Mesothelial cell of epicardium (in vitro differentiated cells): Measurements from ENCODE around the gene GRID1. TPM values are rescaled to one million over a fixed set of nuclear protein-coding genes. Genes with fewer than 3 reads are reported as not detected.

Experiments
- DNase-seq, 2 experiments: peaks; one replicate each; pipeline ENCODE4 v3.0.0; 2021; ENCODE audit warnings: low spot score in 2 of 2; ENCODE audit not compliant: unreplicated experiment in 2 of 2
- H3K27ac Mint-ChIP-seq: 2 replicates; pipeline ENCODE4 v1.8.0; 2021; ENCODE audit warnings: mixed read lengths
- H3K27me3 Mint-ChIP-seq: 2 replicates; pipeline ENCODE4 v1.8.0; 2021; ENCODE audit warnings: low read depth, mixed read lengths
- H3K36me3 Mint-ChIP-seq: 2 replicates; pipeline ENCODE4 v1.8.0; 2021; ENCODE audit warnings: mixed read lengths
- H3K4me1 Mint-ChIP-seq: 2 replicates; pipeline ENCODE4 v1.8.0; 2021; ENCODE audit warnings: mixed read lengths
- H3K4me3 Mint-ChIP-seq: 2 replicates; pipeline ENCODE4 v1.8.0; 2021; ENCODE audit warnings: mild to moderate bottlenecking, moderate library complexity, mixed read lengths
- H3K9me3 Mint-ChIP-seq: 2 replicates; pipeline ENCODE4 v1.8.0; 2021; ENCODE audit warnings: mixed read lengths
- total RNA-seq: library from RNA; stranded (reverse); gene quantifications from 3 replicates; pipeline ENCODE4 v1.2.1, GENCODE V29; 2021
- TF ChIP-seq, protein P1 (sequence below): fragments of 200-600 bp; sonication (generic); IDR thresholded peaks from one replicate; pipeline ENCODE4 v1.5.0; 2021; ENCODE audit warnings: antibody characterized with exemption; ENCODE audit not compliant: unreplicated experiment

GRID1 gene
- total RNA-seq, 1 donor from 2014 or later: 0.22 TPM

DNA sequence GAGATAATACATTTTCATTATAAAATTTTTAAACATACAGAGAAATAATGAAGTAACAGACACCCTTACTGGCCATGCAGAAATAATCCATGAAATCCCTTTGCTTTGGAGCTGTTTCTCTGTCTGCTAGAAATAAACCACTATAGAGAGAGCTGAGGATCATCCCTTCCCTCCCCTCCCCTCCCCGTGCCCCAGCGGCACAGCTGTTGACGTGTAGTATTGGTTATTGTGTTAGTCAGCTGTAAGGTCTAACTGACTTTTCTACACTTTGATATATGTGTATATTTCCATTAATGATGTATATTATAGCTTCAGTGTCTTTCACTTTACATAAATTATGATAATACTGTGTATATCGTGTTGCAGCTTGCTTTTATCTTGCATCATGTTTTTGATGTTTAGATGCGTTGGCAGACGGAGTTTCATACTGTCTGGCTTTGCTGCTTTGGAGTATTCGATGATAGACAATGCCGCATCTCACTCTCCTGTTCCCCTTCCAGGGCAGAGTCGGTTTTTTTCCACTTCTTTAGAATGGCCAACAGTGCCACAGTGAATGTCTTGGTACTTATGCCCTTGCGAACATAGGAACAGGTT is 27.4 kb upstream of the GRID1 start:
- H3K27me3 Mint-ChIP-seq: peaks cover 81% of the 10 kb centered on the region
- H3K4me3 Mint-ChIP-seq: no peak overlapping the region
- H3K36me3 Mint-ChIP-seq: no peaks in the 10 kb centered on the region
- H3K9me3 Mint-ChIP-seq: no peaks in the 10 kb centered on the region
- DNase-seq: no peak
- no peak overlapping the region for H3K27ac Mint-ChIP-seq
- H3K4me1 Mint-ChIP-seq: peaks cover 3% of the 10 kb centered on the region
- TF ChIP-seq, protein P1, sequence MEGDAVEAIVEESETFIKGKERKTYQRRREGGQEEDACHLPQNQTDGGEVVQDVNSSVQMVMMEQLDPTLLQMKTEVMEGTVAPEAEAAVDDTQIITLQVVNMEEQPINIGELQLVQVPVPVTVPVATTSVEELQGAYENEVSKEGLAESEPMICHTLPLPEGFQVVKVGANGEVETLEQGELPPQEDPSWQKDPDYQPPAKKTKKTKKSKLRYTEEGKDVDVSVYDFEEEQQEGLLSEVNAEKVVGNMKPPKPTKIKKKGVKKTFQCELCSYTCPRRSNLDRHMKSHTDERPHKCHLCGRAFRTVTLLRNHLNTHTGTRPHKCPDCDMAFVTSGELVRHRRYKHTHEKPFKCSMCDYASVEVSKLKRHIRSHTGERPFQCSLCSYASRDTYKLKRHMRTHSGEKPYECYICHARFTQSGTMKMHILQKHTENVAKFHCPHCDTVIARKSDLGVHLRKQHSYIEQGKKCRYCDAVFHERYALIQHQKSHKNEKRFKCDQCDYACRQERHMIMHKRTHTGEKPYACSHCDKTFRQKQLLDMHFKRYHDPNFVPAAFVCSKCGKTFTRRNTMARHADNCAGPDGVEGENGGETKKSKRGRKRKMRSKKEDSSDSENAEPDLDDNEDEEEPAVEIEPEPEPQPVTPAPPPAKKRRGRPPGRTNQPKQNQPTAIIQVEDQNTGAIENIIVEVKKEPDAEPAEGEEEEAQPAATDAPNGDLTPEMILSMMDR: no peak

GRCh38 chr10:86393362-86393761 is 26.8 kb upstream of the GRID1 start:
- Mint-ChIP-seq H3K4me3 (no peak overlapping the region), H3K27ac (no peak overlapping the region), H3K9me3 (no peaks in the 10 kb centered on the region), H3K27me3 (peaks cover 79% of the 10 kb centered on the region), H3K4me1 (peaks cover 3% of the 10 kb centered on the region), H3K36me3 (no peaks in the 10 kb centered on the region)
- no peak for DNase-seq
- TF ChIP-seq, protein P1: no peak

DNA sequence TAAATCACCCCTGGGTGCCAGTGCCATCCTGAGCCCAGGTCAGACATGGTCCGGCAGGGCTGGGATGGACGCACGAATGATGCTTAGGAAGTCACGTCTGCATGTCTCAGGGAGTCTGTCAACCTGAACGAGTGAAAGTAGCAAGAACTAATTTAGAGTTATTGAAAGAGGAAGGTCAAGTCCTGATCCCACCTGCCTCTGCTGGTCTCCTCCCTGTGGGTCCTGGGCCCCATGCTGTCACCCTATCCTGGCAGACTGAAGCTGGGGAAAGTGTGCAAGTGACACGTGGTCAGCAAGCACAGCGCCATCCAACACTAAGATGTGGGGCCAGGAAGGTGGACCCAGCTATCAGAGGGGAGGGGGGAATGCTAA is 26.1 kb upstream of the GRID1 start:
- Mint-ChIP-seq H3K4me3 (no peak overlapping the region), H3K36me3 (no peaks in the 10 kb centered on the region), H3K9me3 (no peaks in the 10 kb centered on the region), H3K27me3 (peaks cover 79% of the 10 kb centered on the region), H3K4me1 (peaks cover 3% of the 10 kb centered on the region), H3K27ac (no peak overlapping the region)
- no peak for DNase-seq
- TF ChIP-seq, protein P1: no peak

DNA sequence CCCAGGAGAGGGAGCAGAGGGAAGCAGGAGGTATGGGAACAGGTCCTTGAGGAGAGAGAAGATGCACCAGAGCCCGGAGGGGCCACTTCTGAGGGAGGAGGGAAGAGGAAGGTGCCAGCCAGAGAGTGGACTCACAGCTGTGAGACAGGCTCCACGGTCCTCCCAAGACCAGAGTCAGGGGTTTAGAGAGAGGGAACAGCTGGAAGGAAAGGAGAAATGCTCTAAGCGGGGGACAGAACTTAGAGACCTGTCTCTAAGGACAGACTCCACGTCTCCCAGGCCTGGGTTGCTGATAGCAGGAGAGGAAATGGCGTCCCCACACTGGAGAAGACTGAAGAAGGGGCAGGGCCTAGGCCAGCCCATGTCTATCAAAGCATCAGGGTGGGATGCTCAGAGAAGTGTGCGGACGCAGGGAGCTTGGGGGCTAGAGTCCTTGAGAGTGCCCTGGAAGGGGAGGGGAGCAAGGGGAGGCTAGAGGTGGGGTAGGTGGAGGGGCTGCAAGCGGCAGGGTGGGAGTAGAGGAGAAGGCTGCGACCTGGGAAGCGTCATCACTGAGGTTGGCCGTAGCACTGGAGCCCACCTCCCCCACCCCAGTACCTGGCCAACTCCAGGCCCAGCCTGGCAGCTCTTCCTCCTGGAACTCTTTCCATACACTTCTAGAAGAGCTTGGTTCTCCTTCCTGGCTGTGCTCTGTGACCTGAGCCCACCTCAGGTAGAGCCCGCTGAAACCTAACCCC is 25.6 kb upstream of the GRID1 start:
- peaks cover 3% of the 10 kb centered on the region for H3K4me1 Mint-ChIP-seq
- H3K36me3 Mint-ChIP-seq: no peaks in the 10 kb centered on the region
- TF ChIP-seq, protein P1: no peak
- H3K9me3 Mint-ChIP-seq: no peaks in the 10 kb centered on the region
- no peak for DNase-seq
- H3K27ac Mint-ChIP-seq: no peak overlapping the region
- no peak overlapping the region for H3K4me3 Mint-ChIP-seq
- peaks cover 79% of the 10 kb centered on the region for H3K27me3 Mint-ChIP-seq

DNA sequence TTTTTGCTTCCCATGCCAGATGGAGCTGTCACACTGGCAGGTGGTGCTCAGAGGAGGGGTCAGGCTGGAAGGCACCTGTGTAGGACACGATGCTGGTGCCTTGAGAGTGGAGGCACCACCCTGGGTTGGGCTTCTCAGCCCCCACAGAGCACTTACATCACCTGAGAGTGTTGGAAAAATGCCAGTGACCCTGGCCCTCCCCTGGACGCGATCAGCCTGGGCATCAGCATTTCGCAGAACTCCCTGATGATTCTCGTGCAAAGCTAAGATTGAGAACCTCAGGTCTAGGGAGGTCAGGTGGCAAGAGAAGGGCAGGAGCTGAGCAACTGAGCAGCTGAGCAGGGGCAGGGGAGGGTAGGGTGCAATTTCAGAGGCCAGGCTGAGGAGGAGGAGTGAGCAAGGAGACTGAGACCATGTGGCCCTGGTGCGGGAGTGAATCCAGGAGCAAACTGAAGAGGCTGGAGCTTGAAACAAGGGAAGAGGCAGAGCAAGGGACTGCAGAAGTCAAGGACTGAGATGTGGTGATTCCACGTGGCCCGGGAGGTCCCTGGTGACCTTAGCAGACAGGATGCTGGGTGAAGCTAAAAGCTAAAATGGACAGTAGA is 24.7 kb upstream of the GRID1 start:
- Mint-ChIP-seq H3K9me3 (no peaks in the 10 kb centered on the region), H3K27me3 (peaks cover 77% of the 10 kb centered on the region), H3K4me1 (peaks cover 3% of the 10 kb centered on the region), H3K36me3 (no peaks in the 10 kb centered on the region), H3K27ac (no peak overlapping the region), H3K4me3 (no peak overlapping the region)
- DNase-seq: no peak
- TF ChIP-seq, protein P1: no peak
